SK-N-SH treated with all-trans-retinoic acid at 6 μM for 48 hours (cell line): Measurements from ENCODE around the gene SYNGR3.

Experiments
- ATAC-seq: fragments of 200-7000 bp; cut with Tn5 transposase; 3 replicates; pipeline ENCODE4 v1.9.1; 2020; ENCODE audit warnings: mild to moderate bottlenecking, moderate library complexity
- ARNTL ChIP-seq: fragments of 450-650 bp; formaldehyde crosslinking; IDR thresholded peaks from 2 replicates; pipeline ENCODE4 v1.5.0; 2020; ENCODE audit warnings: low read depth, mild to moderate bottlenecking, moderate library complexity, borderline replicate concordance
- BACH2 ChIP-seq: fragments of 250-450 bp; sonication (Bioruptor Pico); IDR thresholded peaks from 2 replicates; pipeline ENCODE4 v1.9.0; 2021; ENCODE audit warnings: mild to moderate bottlenecking, borderline replicate concordance
- CSDC2 ChIP-seq: fragments of 250-450 bp; sonication (Bioruptor Pico); IDR thresholded peaks from 2 replicates; pipeline ENCODE4 v1.5.0; 2020; ENCODE audit warnings: mild to moderate bottlenecking, moderate library complexity
- GLIS3 ChIP-seq: fragments of 250-450 bp; sonication (Bioruptor Pico); IDR thresholded peaks from 2 replicates; pipeline ENCODE4 v1.5.0; 2020; ENCODE audit warnings: mild to moderate bottlenecking, moderate library complexity
- ISL1 ChIP-seq: fragments of 250-450 bp; sonication (Bioruptor Pico); IDR thresholded peaks from 2 replicates; pipeline ENCODE4 v2.1.2; 2022; ENCODE audit warnings: mild to moderate bottlenecking, moderate library complexity
- POU6F1 ChIP-seq: fragments of 250-450 bp; sonication (Bioruptor Pico); IDR thresholded peaks from 2 replicates; pipeline ENCODE4 v1.8.0; 2021; ENCODE audit warnings: low read depth, mild to moderate bottlenecking, moderate library complexity, borderline replicate concordance
- PPARA ChIP-seq: fragments of 250-450 bp; sonication (Bioruptor Pico); IDR thresholded peaks from 2 replicates; pipeline ENCODE4 v1.5.0; 2020; ENCODE audit warnings: mild to moderate bottlenecking, borderline replicate concordance
- RARB ChIP-seq: fragments of 250-450 bp; sonication (Bioruptor Pico); IDR thresholded peaks from 2 replicates; pipeline ENCODE4 v1.8.0; 2021; ENCODE audit warnings: mild to moderate bottlenecking, moderate library complexity
- TCF4 ChIP-seq: fragments of 250-450 bp; sonication (Bioruptor Pico); IDR thresholded peaks from 2 replicates; pipeline ENCODE4 v1.8.0; 2021; ENCODE audit warnings: mild to moderate bottlenecking, moderate library complexity, borderline replicate concordance
- TOX ChIP-seq: fragments of 250-450 bp; sonication (Bioruptor Pico); IDR thresholded peaks from 2 replicates; pipeline ENCODE4 v1.8.0; 2021; ENCODE audit warnings: mild to moderate bottlenecking, moderate library complexity, borderline replicate concordance
- TSHZ2 ChIP-seq: fragments of 250-450 bp; sonication (Bioruptor Pico); IDR thresholded peaks from 2 replicates; pipeline ENCODE4 v1.5.0; 2020; ENCODE audit warnings: mild to moderate bottlenecking, moderate library complexity
- ZFP3 ChIP-seq: fragments of 250-450 bp; sonication (Bioruptor Pico); IDR thresholded peaks from 2 replicates; pipeline ENCODE4 v1.5.0; 2020; ENCODE audit warnings: mild to moderate bottlenecking, moderate library complexity
- ZFP30 ChIP-seq: fragments of 450-650 bp; formaldehyde crosslinking; IDR thresholded peaks from 2 replicates; pipeline ENCODE4 v1.5.0; 2022; ENCODE audit warnings: mild to moderate bottlenecking, moderate library complexity
- ZNF70 ChIP-seq: fragments of 450-650 bp; formaldehyde crosslinking; IDR thresholded peaks from 2 replicates; pipeline ENCODE4 v1.5.0; 2020; ENCODE audit warnings: mild to moderate bottlenecking, moderate library complexity
- TF ChIP-seq, protein P1 (sequence below): fragments of 250-450 bp; sonication (Bioruptor Pico); IDR thresholded peaks from 2 replicates; pipeline ENCODE4 v1.8.0; 2020; ENCODE audit warnings: mild to moderate bottlenecking, moderate library complexity, borderline replicate concordance
- TF ChIP-seq, protein P2 (sequence below): fragments of 250-450 bp; sonication (Bioruptor Pico); IDR thresholded peaks from 2 replicates; pipeline ENCODE4 v1.5.1; 2020; ENCODE audit warnings: low read depth, mild to moderate bottlenecking, moderate library complexity

SYNGR3 gene

GRCh38 chr16:2032285-2033056 lies 42.7 kb downstream of the SYNGR3 start:
- ATAC-seq, result no peak
- TF ChIP-seq, protein P1, sequence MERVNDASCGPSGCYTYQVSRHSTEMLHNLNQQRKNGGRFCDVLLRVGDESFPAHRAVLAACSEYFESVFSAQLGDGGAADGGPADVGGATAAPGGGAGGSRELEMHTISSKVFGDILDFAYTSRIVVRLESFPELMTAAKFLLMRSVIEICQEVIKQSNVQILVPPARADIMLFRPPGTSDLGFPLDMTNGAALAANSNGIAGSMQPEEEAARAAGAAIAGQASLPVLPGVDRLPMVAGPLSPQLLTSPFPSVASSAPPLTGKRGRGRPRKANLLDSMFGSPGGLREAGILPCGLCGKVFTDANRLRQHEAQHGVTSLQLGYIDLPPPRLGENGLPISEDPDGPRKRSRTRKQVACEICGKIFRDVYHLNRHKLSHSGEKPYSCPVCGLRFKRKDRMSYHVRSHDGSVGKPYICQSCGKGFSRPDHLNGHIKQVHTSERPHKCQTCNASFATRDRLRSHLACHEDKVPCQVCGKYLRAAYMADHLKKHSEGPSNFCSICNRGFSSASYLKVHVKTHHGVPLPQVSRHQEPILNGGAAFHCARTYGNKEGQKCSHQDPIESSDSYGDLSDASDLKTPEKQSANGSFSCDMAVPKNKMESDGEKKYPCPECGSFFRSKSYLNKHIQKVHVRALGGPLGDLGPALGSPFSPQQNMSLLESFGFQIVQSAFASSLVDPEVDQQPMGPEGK (CRISPR knock-in tag), result no peak
- TF ChIP-seq POU6F1, result no peak
- TF ChIP-seq TCF4 (CRISPR knock-in tag), result no peak
- no peak for TF ChIP-seq ZNF70 (CRISPR knock-in tag)
- TF ChIP-seq BACH2 (CRISPR knock-in tag), result no peak

- ATAC-seq, result peak; percentile 90
- no peak for TF ChIP-seq ZNF70 (CRISPR knock-in tag)
- TF ChIP-seq ZFP30 (CRISPR knock-in tag), result no peak
- TF ChIP-seq, protein P1 (CRISPR knock-in tag), result peak; percentile 74; the same call in 1 of the 2 replicates
- peak; percentile 31; the same call in 1 of the 2 replicates for TF ChIP-seq ZFP3
- TF ChIP-seq TOX (CRISPR knock-in tag), result no peak
- TF ChIP-seq ARNTL (CRISPR knock-in tag), result no peak
These were observed 43.5 kb downstream of the SYNGR3 start for GRCh38 chr16:2033057-2033908.

DNA sequence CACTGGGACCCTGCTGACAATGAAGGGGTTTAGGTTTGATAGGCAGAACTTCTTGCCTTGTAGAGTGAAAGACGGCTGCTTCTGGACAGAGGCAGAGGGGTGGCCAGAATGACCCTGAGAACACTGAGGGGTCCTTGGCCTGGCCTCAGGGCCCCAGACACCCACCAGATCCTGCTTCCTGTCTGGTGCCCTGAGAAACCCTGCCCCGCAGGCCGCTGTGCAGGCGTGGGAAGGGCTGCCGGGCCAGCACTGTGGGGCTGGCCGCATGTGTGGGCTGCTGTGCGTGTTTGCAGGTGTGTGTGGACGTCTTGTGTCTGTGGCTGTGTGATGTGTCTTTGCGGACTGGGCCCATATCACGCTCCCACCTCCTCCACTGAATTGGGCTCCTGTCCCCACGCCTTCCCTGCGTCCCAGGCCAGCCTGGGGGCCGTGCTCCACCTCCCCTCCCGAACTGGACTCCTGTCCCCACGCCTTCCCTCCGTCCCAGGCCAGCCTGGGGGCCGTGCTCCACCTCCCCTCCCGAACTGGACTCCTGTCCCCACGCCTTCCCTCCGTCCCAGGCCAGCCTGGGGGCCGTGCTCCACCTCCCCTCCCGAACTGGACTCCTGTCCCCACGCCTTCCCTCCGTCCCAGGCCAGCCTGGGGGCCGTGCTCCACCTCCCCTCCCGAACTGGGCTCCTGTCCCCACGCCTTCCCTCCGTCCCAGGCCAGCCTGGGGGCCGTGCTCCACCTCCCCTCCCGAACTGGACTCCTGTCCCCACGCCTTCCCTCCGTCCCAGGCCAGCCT lies 44.3 kb downstream of the SYNGR3 start:
- peak; percentile 19 for ATAC-seq

DNA sequence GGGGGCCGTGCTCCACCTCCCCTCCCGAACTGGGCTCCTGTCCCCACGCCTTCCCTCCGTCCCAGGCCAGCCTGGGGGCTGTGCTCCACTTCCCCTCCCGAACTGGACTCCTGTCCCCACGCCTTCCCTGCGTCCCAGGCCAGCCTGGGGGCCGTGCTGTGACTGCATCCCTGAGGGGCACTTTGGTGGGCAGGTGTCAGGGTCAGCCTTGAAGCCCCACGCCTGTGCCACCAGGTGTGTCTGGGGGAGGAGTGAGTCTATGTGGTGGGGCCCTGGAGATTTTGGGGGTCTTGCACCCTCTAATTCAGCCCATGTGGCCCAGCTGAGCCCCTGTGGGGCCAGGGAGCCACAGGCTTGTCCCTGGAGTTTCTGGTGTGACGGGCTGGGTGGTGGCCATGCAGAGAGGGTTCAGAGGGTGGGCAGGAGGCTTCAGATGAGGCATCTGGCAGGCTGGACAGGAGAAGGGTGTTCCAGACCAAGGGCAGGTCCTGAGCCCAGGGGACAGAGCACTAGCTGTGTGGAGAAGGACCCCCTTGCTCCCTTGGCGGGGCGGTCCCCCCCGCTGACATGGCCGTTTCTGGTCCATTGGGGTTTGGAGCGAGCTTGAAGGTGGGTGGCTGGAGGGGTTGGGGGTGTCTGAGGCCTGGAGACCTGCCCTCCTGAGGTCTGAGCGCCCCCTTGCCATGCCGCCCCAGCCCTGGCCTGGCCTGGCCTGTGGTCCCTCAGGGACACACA lies 45.1 kb downstream of the SYNGR3 start:
- TF ChIP-seq PPARA (CRISPR knock-in tag), result no peak
- no peak for TF ChIP-seq ZFP3
- no peak for TF ChIP-seq ARNTL (CRISPR knock-in tag)
- TF ChIP-seq, protein P2, sequence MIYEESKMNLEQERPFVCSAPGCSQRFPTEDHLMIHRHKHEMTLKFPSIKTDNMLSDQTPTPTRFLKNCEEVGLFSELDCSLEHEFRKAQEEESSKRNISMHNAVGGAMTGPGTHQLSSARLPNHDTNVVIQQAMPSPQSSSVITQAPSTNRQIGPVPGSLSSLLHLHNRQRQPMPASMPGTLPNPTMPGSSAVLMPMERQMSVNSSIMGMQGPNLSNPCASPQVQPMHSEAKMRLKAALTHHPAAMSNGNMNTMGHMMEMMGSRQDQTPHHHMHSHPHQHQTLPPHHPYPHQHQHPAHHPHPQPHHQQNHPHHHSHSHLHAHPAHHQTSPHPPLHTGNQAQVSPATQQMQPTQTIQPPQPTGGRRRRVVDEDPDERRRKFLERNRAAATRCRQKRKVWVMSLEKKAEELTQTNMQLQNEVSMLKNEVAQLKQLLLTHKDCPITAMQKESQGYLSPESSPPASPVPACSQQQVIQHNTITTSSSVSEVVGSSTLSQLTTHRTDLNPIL (CRISPR knock-in tag), result no peak
- no peak for TF ChIP-seq RARB
- TF ChIP-seq CSDC2, result no peak
- no peak for TF ChIP-seq TSHZ2 (CRISPR knock-in tag)
- no peak for TF ChIP-seq ISL1 (CRISPR knock-in tag)
- no peak for TF ChIP-seq POU6F1
- no peak for TF ChIP-seq TOX (CRISPR knock-in tag)
- no peak for TF ChIP-seq TCF4 (CRISPR knock-in tag)
- no peak for TF ChIP-seq GLIS3
- no peak for TF ChIP-seq ZFP30 (CRISPR knock-in tag)
- no peak for TF ChIP-seq ZNF70 (CRISPR knock-in tag)
- no peak for ATAC-seq
